GM23248 (cell line): ENCODE measurements around the gene SUPT20H.

Source experiments
- EZH2 ChIP-seq: fragments of 200-600 bp; sonication (generic); IDR thresholded peaks from 2 replicates; pipeline ENCODE4 v1.6.1; 2018; ENCODE audit warnings: antibody characterized with exemption, mild to moderate bottlenecking; ENCODE audit not compliant: insufficient read depth, poor library complexity, severe bottlenecking
- EZH2phosphoT487 ChIP-seq: fragments of 200-600 bp; sonication (generic); IDR thresholded peaks from 2 replicates; pipeline ENCODE4 v1.6.1; 2018; ENCODE audit warnings: antibody characterized with exemption, moderate library complexity, mild to moderate bottlenecking, low read depth; ENCODE audit not compliant: insufficient read depth

GRCh38 chr13:37070956-37071355 lies 11.5 kb upstream of the SUPT20H start:
- TF ChIP-seq EZH2 (no peak), EZH2phosphoT487 (no peak)
